SK-N-SH treated with all-trans-retinoic acid at 6 μM for 48 hours (cell line): ENCODE results near the gene TMEM164.

Source experiments
- ARNTL ChIP-seq: fragments of 450-650 bp; formaldehyde crosslinking; IDR thresholded peaks from 2 replicates; pipeline ENCODE4 v1.5.0; 2020; ENCODE audit warnings: low read depth, mild to moderate bottlenecking, moderate library complexity, borderline replicate concordance
- BACH2 ChIP-seq: fragments of 250-450 bp; sonication (Bioruptor Pico); IDR thresholded peaks from 2 replicates; pipeline ENCODE4 v1.9.0; 2021; ENCODE audit warnings: mild to moderate bottlenecking, borderline replicate concordance
- CSDC2 ChIP-seq: fragments of 250-450 bp; sonication (Bioruptor Pico); IDR thresholded peaks from 2 replicates; pipeline ENCODE4 v1.5.0; 2020; ENCODE audit warnings: mild to moderate bottlenecking, moderate library complexity
- ISL1 ChIP-seq: fragments of 250-450 bp; sonication (Bioruptor Pico); IDR thresholded peaks from 2 replicates; pipeline ENCODE4 v2.1.2; 2022; ENCODE audit warnings: mild to moderate bottlenecking, moderate library complexity
- RARB ChIP-seq: fragments of 250-450 bp; sonication (Bioruptor Pico); IDR thresholded peaks from 2 replicates; pipeline ENCODE4 v1.8.0; 2021; ENCODE audit warnings: mild to moderate bottlenecking, moderate library complexity
- SNAI2 ChIP-seq: fragments of 250-450 bp; sonication (Bioruptor Pico); IDR thresholded peaks from 2 replicates; pipeline ENCODE4 v1.5.0; 2020; ENCODE audit warnings: mild to moderate bottlenecking, moderate library complexity
- TCF4 ChIP-seq: fragments of 250-450 bp; sonication (Bioruptor Pico); IDR thresholded peaks from 2 replicates; pipeline ENCODE4 v1.8.0; 2021; ENCODE audit warnings: mild to moderate bottlenecking, moderate library complexity, borderline replicate concordance
- TF ChIP-seq, protein P1 (sequence below): fragments of 250-450 bp; sonication (Bioruptor Pico); IDR thresholded peaks from 2 replicates; pipeline ENCODE4 v1.8.0; 2020; ENCODE audit warnings: mild to moderate bottlenecking, moderate library complexity, borderline replicate concordance
- TF ChIP-seq, protein P2 (sequence below): fragments of 250-450 bp; sonication (Bioruptor Pico); IDR thresholded peaks from 2 replicates; pipeline ENCODE4 v1.5.1; 2021; ENCODE audit warnings: mild to moderate bottlenecking, moderate library complexity

GRCh38 chrX:110036162-110037033 lies 33.5 kb downstream of the TMEM164 start:
- TF ChIP-seq TCF4 (CRISPR knock-in tag) (no peak), CSDC2 (no peak), SNAI2 (CRISPR knock-in tag) (no peak), ISL1 (CRISPR knock-in tag) (no peak), RARB (no peak), ARNTL (CRISPR knock-in tag) (no peak), BACH2 (no peak)
- TF ChIP-seq, protein P1, sequence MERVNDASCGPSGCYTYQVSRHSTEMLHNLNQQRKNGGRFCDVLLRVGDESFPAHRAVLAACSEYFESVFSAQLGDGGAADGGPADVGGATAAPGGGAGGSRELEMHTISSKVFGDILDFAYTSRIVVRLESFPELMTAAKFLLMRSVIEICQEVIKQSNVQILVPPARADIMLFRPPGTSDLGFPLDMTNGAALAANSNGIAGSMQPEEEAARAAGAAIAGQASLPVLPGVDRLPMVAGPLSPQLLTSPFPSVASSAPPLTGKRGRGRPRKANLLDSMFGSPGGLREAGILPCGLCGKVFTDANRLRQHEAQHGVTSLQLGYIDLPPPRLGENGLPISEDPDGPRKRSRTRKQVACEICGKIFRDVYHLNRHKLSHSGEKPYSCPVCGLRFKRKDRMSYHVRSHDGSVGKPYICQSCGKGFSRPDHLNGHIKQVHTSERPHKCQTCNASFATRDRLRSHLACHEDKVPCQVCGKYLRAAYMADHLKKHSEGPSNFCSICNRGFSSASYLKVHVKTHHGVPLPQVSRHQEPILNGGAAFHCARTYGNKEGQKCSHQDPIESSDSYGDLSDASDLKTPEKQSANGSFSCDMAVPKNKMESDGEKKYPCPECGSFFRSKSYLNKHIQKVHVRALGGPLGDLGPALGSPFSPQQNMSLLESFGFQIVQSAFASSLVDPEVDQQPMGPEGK = no peak
- TF ChIP-seq, protein P2, sequence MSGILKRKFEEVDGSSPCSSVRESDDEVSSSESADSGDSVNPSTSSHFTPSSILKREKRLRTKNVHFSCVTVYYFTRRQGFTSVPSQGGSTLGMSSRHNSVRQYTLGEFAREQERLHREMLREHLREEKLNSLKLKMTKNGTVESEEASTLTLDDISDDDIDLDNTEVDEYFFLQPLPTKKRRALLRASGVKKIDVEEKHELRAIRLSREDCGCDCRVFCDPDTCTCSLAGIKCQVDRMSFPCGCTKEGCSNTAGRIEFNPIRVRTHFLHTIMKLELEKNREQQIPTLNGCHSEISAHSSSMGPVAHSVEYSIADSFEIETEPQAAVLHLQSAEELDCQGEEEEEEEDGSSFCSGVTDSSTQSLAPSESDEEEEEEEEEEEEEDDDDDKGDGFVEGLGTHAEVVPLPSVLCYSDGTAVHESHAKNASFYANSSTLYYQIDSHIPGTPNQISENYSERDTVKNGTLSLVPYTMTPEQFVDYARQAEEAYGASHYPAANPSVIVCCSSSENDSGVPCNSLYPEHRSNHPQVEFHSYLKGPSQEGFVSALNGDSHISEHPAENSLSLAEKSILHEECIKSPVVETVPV (CRISPR knock-in tag) = no peak
